22Rv1 (cell line): ENCODE data around the gene ACSF2.

Experiments
- ZFX ChIP-seq: fragments of 450-650 bp; IDR thresholded peaks from 2 replicates; pipeline ENCODE4 v1.6.1; 2017; ENCODE audit warnings: antibody characterized with exemption, borderline replicate concordance
- TF ChIP-seq, protein P1 (sequence below): fragments of 450-650 bp; IDR thresholded peaks from 2 replicates; pipeline ENCODE4 v1.5.1; 2017; ENCODE audit warnings: mild to moderate bottlenecking

GRCh38 chr17:50483266-50483665, 57.2 kb downstream of the ACSF2 start:
- TF ChIP-seq, protein P1, sequence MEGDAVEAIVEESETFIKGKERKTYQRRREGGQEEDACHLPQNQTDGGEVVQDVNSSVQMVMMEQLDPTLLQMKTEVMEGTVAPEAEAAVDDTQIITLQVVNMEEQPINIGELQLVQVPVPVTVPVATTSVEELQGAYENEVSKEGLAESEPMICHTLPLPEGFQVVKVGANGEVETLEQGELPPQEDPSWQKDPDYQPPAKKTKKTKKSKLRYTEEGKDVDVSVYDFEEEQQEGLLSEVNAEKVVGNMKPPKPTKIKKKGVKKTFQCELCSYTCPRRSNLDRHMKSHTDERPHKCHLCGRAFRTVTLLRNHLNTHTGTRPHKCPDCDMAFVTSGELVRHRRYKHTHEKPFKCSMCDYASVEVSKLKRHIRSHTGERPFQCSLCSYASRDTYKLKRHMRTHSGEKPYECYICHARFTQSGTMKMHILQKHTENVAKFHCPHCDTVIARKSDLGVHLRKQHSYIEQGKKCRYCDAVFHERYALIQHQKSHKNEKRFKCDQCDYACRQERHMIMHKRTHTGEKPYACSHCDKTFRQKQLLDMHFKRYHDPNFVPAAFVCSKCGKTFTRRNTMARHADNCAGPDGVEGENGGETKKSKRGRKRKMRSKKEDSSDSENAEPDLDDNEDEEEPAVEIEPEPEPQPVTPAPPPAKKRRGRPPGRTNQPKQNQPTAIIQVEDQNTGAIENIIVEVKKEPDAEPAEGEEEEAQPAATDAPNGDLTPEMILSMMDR = no peak
- no peak for TF ChIP-seq ZFX
